WI38 (cell line): ENCODE measurements around the gene PIP5K1A.
A peak's percentile ranks its signal among the peaks of the same experiment; 100 is the strongest.
"Not testable (repeated sequence)": the region's sequence is repeated elsewhere in the genome, so short reads cannot be mapped to it uniquely, and the experiment has no call there.

Experiments used
- H3K4me3 ChIP-seq: 2 replicates; pipeline ENCODE4 v1.5.1; 2011; ENCODE audit warnings: low read depth, mild to moderate bottlenecking, control low read depth, low read length
- CTCF ChIP-seq: IDR thresholded peaks from 2 replicates; pipeline ENCODE4 v1.5.1; 2012; ENCODE audit warnings: low read depth, mild to moderate bottlenecking, control low read depth, low read length

PIP5K1A gene

DNA sequence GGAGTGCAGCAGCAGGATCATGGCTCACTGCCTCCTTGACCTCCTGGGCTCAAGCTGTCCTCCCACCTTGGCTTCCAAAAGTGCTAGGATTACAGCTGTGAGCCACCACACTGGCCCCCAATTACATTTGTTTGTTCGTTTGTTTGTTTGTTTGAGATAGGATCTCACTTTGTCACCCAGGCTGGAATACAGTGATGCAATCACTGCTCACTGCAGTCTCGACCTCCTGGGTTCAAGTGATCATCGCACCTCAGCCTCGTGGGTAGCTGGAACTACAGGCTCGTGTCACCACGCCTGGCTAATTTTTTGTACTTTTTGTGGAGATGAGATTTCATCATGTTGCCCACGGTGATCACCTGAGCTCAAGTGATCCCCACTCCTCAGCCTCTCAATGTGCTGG is 6.3 kb upstream of the PIP5K1A start:
- H3K4me3 ChIP-seq, result no peak overlapping the region
- no peak for TF ChIP-seq CTCF

DNA sequence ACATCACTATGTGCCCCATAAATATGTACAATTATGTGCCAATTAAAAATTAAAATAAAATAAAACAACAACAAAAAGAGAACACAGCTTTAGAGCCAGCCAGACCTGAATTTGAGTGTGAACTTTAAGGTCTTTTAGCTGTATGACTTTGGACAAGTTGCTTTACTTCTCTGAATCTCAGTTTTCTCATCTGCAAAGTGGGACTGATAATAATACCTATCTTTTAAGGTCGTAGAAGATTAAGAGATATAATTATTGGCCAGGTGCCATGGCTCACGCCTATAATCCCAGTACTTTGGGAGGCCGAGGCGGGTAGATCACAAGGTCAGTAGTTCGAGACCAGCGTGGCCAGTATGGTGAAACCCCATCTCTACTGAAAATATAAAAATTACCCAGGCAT is 5.0 kb upstream of the PIP5K1A start:
- no peak for TF ChIP-seq CTCF
- H3K4me3 ChIP-seq, result no peak overlapping the region

DNA sequence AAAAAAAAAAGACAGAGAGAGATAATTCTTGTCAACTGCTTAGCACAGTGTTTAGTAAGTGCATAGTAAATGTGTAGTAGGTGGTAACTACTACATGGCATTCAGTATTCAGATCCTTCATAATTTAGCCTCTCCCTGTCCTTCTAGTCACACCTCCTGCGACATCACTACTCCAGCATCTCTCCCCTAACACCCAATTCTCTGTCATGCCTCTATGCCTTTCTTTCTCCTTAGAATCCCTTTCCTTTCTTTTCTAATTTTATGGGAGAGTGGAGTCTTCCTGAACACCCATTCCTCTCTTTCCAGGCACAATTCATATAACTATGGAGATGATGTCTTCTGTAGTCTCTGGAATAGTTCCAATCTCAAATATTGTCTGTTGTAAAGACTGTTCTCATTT is 4.5 kb upstream of the PIP5K1A start:
- no peak overlapping the region for H3K4me3 ChIP-seq

GRCh38 chr1:151194894-151195594 is 3.3 kb upstream of the PIP5K1A start:
- H3K4me3 ChIP-seq, result not testable (repeated sequence)

More for the DNA sequence above, 4.5 kb upstream of the PIP5K1A start:
- no peak for TF ChIP-seq CTCF

DNA sequence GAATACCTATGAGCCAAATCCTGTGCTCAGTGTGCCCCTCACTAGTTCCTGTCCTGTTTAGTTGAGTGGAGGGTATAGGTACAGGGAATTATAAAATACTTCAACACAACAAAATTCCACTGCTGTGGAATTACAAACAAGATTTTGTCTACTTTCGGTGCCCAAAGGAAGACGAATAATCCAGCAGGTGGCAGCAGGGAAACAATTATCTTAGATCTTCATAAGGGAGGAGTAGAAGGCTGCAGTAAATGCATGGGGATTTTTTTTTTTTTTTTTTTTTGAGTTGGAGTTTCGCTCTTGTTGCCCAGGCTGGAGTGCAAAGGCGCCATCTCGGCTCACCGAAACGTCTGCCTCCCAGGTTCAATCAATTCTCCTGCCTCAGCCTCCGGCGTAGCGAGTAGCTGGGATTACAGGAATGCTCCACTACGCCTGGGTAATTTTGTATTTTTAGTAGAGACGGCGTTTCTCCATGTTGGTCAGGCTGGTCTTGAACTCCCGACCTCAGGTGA is 2.0 kb upstream of the PIP5K1A start:
- TF ChIP-seq CTCF, result peak; percentile 13; the same call in 1 of the 2 replicates

GRCh38 chr1:151197863-151198253 is 494 bp upstream of the PIP5K1A start:
- peak overlapping the region; percentile 86 for H3K4me3 ChIP-seq
- TF ChIP-seq CTCF, result no peak

More for the DNA sequence above, 2.0 kb upstream of the PIP5K1A start:
- H3K4me3 ChIP-seq, result no peak overlapping the region

DNA sequence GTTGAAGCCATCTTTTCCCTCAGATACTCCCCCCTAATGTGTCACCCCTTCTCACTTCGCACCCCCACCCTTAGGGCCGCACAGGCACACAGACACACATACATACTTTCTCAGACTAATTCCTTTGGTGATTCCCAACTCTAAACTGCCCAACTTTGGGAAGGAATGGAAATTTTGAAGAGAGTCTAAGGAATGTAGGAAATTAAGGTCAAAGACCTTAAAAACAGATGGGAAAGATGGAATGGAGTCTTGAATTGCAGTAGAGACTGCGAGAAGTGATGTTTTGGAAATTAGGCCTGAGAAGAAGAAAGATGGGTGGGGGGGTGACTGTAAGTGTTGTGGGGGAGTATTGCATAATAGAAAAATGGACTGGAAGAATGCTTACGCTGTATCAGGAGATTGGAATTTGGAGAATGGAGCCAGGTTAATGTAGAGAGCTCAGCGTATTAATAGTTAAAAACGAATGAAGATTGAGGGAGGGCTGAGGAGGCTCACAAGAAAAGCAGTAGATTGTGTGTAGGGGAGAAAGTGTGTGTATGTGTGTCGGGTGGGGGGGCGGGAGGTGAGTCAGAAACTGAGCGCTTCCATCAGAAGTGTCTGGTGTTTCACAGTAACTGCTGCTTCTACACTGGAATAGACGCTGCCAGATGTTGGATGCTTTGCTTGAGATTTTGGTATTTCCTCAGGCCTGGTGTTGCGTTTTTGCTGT is 1.7 kb downstream of the PIP5K1A start:
- H3K4me3 ChIP-seq, result peak overlapping the region; percentile 86
- no peak for TF ChIP-seq CTCF

DNA sequence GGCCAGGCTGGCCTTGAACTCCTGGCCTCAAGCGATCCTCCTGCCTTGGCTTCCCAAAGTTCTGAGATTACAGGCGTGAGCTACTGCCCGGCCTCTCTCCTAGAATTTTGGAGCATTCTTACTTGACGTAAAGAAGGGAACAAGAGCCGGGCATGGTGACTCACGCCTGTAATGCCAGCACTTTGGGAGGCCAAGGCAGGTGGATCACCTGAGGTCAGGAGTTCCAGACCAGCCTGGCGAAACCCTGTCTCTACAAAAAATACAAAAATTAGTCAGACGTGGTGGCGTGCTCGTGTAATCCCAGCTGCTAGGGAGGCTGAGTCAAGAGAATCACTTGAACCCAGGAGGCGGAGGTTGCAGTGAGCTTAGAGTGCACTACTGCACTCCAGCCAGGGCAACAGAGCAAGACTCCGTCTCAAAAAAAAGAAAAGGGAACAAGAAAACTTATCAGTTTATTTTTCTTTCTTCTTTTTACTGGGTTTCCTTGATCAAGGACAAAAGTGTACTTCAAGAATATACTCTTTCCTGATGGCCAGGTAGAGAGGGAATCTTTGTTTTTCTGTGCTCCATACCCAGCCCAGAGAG is 7.1 kb downstream of the PIP5K1A start:
- not testable (repeated sequence) for H3K4me3 ChIP-seq
